NCI-H1105 (cell line): ENCODE measurements around the gene NAALADL2.
A peak's percentile ranks its signal among the peaks of the same experiment; 100 is the strongest.

Source experiments
- DNase-seq: peaks from one replicate; lab custom pipeline; 2025; lab: John Stamatoyannopoulos, UW

Gene NAALADL2

GRCh38 chr3:175659670-175660350 lies 800.7 kb downstream of the NAALADL2 start:
- no peak for DNase-seq

- no peak for DNase-seq
Measured at GRCh38 chr3:175662815-175663214, 803.7 kb downstream of the NAALADL2 start.

GRCh38 chr3:175664911-175665310 lies 805.8 kb downstream of the NAALADL2 start:
- DNase-seq = no peak

- DNase-seq = no peak
Measured at GRCh38 chr3:175668300-175668699, 809.2 kb downstream of the NAALADL2 start.

GRCh38 chr3:175670557-175670956 lies 811.4 kb downstream of the NAALADL2 start:
- no peak for DNase-seq

- no peak for DNase-seq
Measured at GRCh38 chr3:175672119-175672689, 813.1 kb downstream of the NAALADL2 start.

- no peak for DNase-seq
Measured at GRCh38 chr3:175679568-175679967, 820.4 kb downstream of the NAALADL2 start.

- no peak for DNase-seq
Measured at GRCh38 chr3:175692256-175692655, 833.1 kb downstream of the NAALADL2 start.

GRCh38 chr3:175695251-175695650 lies 836.1 kb downstream of the NAALADL2 start:
- DNase-seq = no peak

GRCh38 chr3:175702956-175703355 lies 843.8 kb downstream of the NAALADL2 start:
- DNase-seq = no peak

- no peak for DNase-seq
Measured at GRCh38 chr3:175704366-175705055, 845.4 kb downstream of the NAALADL2 start.

- DNase-seq = no peak
Measured at GRCh38 chr3:175713268-175713667, 854.1 kb downstream of the NAALADL2 start.

GRCh38 chr3:175716446-175716845 lies 857.3 kb downstream of the NAALADL2 start:
- no peak for DNase-seq

- DNase-seq = no peak
Measured at GRCh38 chr3:175726228-175726627, 867.1 kb downstream of the NAALADL2 start.

GRCh38 chr3:175728566-175728965 lies 869.4 kb downstream of the NAALADL2 start:
- DNase-seq = no peak

- DNase-seq = no peak
Measured at GRCh38 chr3:175729466-175729865, 870.3 kb downstream of the NAALADL2 start.

- DNase-seq = peak; percentile 61
Measured at GRCh38 chr3:175731543-175731942, 872.4 kb downstream of the NAALADL2 start.

- DNase-seq = peak; percentile 14
Measured at GRCh38 chr3:175732017-175732416, 872.9 kb downstream of the NAALADL2 start.

- DNase-seq = no peak
Measured at GRCh38 chr3:175735866-175736265, 876.7 kb downstream of the NAALADL2 start.

- DNase-seq = no peak
Measured at GRCh38 chr3:175737646-175738572, 878.8 kb downstream of the NAALADL2 start.

GRCh38 chr3:175741951-175742350 lies 882.8 kb downstream of the NAALADL2 start:
- no peak for DNase-seq

GRCh38 chr3:175743733-175744400 lies 884.7 kb downstream of the NAALADL2 start:
- DNase-seq = no peak
